Psoas muscle (tissue), 8 donors: ENCODE results near the gene ABCG4. TPM values are rescaled to one million over a fixed set of nuclear protein-coding genes. Genes with fewer than 3 reads are reported as not detected.
A peak's percentile ranks its signal among the peaks of the same experiment; 100 is the strongest.
"Not testable (repeated sequence)": the region's sequence is repeated elsewhere in the genome, so short reads cannot be mapped to it uniquely, and the experiment has no call there.

Source experiments
- ATAC-seq, 4 donors: fragments of 200-7000 bp; cut with Tn5 transposase; one replicate each; pipeline ENCODE4 v1.9.1; 2020; ENCODE audit warnings: moderate library complexity in 3 of 4, mild to moderate bottlenecking in 2 of 4
- DNase-seq, 2 donors: peaks; one replicate each; pipeline ENCODE4 v3.0.0-alpha.2; 2020
- H3K27ac ChIP-seq: fragments of 200-600 bp; one replicate; pipeline ENCODE4 v1.8.0; 2022
- H3K27me3 ChIP-seq, 3 donors: fragments of 200-600 bp in 1 of 3; one replicate each; pipeline versions ENCODE4 v1.6.1 to v1.8.0; 2013 to 2022; ENCODE audit warnings: low read length in 2 of 3, mild to moderate bottlenecking in 2 of 3, moderate library complexity in 1 of 3; ENCODE audit not compliant: insufficient read depth in 3 of 3
- H3K36me3 ChIP-seq, 2 donors: fragments of 200-600 bp in 1 of 2; one replicate each; pipeline versions ENCODE4 v1.6.1 to v1.8.0; 2013 to 2022; ENCODE audit warnings: low read depth in 1 of 2, mild to moderate bottlenecking in 1 of 2, moderate library complexity in 1 of 2; ENCODE audit not compliant: insufficient read depth in 1 of 2
- H3K4me1 ChIP-seq: fragments of 200-600 bp; one replicate; pipeline ENCODE4 v1.8.0; 2022
- H3K4me3 ChIP-seq: fragments of 200-600 bp; one replicate; pipeline ENCODE4 v1.8.0; 2022; ENCODE audit warnings: mild to moderate bottlenecking
- H3K9me3 ChIP-seq: fragments of 200-600 bp; one replicate; pipeline ENCODE4 v1.8.0; 2022
- WGBS, 3 donors: extraction: QIAGEN DNeasy Blood & Tissue Kit; methylation state at CpG; one replicate each; pipeline versions ENCODE4 v1.1.6 to v1.1.7; 2013; 5-methylcytosine and 5-hydroxymethylcytosine counted together
- intact Hi-C, 2 donors: fragments of 100-400 bp; cut with DNase I; formaldehyde crosslinking; loops; one replicate each; pipeline versions ENCODE4 v1.11.0 to v1.14.2; 2022
- polyA plus RNA-seq, 3 donors: library from polyadenylated mRNA; stranded (reverse); fragments of 200-250 nt; gene quantifications; one replicate each; pipeline ENCODE4 v1.2.3, GENCODE V29; 2013
- total RNA-seq, 4 donors: library from RNA; stranded (reverse); fragmentation: NEBNext Ultra II Directional in 2 of 4; extraction: Animal tissue kit (Norgen Biotek cat#: 25700) in 2 of 4; gene quantifications; one replicate each; pipeline versions ENCODE4 v1.2.1 to v1.2.4, GENCODE V29; 2021 to 2023
- TF ChIP-seq, protein P1 (sequence below): fragments of 200-600 bp; IDR thresholded peaks from one replicate; pipeline ENCODE4 v1.8.0; 2022; ENCODE audit warnings: antibody characterized with exemption
- donor health status: healthy with polysubstance abuse.
- donor health status: DM: no; HTN: no; CAD: no; lungs with moderate emphysema.
- donor health status: Bipolar disorder and iron deficiency.
- donor health status: healthy.
- donor health status: DM: yes; HTN: yes; CAD: no.
- donor health status: DM: no; HTN: no; CAD: no.
- donor health status: DM: no; HTN: no; CAD: no.
- donor health status: DM: yes; HTN: yes; CAD: no.

Gene ABCG4
- total and polyA plus RNA-seq, 7 donors: 0.03 to 0.38 (median 0.17) TPM; not detected in 1

DNA sequence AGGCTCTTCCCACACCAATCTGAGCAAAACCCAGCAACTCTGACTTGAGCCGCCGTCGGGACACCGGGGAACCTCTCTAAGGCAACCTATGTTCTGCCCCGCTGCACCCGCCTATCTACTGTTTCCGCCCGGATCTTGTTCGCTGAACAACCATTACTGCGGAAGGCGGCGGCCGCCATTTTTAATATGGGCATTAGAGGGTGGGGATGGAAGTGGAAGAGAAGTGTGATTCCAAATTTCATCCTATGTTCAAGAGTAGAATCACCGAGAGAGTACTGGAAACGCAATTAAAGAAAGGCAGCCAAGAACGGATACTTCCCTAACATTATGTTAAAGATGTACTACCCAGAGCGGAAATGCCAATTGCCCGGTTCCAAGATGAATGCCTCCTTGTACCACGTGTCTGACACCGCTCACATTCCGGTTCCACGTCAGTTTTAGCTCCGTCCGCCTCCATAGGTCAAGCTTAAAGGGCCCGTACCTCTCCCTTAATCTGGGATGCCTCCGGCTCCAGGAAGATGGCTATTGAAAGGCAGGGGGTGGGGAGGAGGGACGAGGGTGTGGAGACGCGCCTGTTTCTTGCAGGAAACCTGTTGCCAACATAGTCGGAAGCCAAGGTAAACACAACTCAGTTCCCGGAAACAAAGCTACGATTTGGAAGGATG is 47.0 kb upstream of the ABCG4 start, which contains the start of gene DPAGT1:
TSS of gene DPAGT1 (minus strand) at position 95 of the 665 bp plus-strand sequence. CDS start 198 bp downstream, outside the sequence.
- 0 to 1% (median 0%) methylated on average over 32 of the region's 32 CpGs for WGBS, 3 donors
- intact Hi-C loops: loop anchor here in 1 of 2 donors (5.0 kb wide), 1 partner anchor 95 kb away; no protein-coding TSS in a partner anchor

DNA sequence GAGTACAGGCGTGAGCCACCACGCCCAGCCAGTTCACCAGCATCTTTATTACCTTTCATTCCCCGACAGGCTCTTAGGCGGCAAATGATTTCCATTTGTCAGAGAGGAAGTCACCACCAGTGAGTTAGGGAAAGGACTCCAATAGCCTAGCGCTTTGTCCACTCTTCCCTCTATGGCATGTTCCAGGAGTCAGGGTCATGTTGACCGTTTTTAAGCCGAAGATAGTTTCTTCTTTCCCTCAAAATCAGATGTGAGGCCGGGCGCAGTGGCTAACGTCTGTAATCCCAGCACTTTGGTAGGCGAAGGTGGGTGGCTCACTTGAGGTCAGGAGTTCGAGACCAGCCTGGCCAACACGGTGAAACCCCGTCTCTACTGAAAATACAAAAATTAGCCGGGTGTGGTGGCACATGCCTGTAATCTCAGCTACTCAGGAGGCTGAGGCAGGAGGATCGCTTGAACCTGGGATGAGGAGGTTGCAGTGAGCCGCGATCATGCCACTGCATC is 45.6 kb upstream of the ABCG4 start:
- intact Hi-C loops: loop anchor here in 1 of 2 donors (5.0 kb wide), 1 partner anchor 94 kb away; no protein-coding TSS in a partner anchor

More for the DNA sequence above, 47.0 kb upstream of the ABCG4 start, which contains the start of gene DPAGT1:
- peak; percentile 95 to 96 (median 96) for ATAC-seq
- Histone ChIP-seq H3K36me3 (peaks cover 4 to 27% of the 10 kb centered on the region in 2 donors), H3K27ac (peak within 1 kb of the TSS; percentile 90), H3K9me3 (no peaks in the 10 kb centered on the region), H3K4me3 (peak within 1 kb of the TSS; percentile 97), H3K4me1 (peaks cover 31% of the 10 kb centered on the region), H3K27me3 (no peaks in the 10 kb centered on the region)
- peak; percentile 84 to 90 for DNase-seq
- TF ChIP-seq, protein P1, sequence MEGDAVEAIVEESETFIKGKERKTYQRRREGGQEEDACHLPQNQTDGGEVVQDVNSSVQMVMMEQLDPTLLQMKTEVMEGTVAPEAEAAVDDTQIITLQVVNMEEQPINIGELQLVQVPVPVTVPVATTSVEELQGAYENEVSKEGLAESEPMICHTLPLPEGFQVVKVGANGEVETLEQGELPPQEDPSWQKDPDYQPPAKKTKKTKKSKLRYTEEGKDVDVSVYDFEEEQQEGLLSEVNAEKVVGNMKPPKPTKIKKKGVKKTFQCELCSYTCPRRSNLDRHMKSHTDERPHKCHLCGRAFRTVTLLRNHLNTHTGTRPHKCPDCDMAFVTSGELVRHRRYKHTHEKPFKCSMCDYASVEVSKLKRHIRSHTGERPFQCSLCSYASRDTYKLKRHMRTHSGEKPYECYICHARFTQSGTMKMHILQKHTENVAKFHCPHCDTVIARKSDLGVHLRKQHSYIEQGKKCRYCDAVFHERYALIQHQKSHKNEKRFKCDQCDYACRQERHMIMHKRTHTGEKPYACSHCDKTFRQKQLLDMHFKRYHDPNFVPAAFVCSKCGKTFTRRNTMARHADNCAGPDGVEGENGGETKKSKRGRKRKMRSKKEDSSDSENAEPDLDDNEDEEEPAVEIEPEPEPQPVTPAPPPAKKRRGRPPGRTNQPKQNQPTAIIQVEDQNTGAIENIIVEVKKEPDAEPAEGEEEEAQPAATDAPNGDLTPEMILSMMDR: no peak

DNA sequence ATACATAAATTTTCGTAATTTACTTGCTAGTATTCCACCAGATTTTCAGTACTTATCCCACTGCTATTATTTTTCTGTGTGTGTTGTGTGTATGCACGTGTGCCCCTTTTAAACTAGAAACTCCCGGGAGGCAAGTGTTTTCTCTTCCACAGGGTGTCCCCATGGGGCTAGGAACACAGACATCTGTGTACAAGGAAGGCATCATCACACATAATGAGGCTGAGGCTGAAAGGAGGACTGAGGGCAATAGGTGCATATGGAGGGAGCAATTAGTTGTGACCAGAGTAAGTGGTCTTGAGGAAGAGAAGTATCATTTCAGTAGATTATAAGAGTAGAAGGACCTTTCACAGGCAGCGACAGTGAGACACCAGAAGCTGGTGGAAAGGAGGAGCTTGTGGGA is 45.1 kb upstream of the ABCG4 start:
- WGBS, 3 donors: 53 to 59% (median 57%) methylated on average over 4 of the region's 4 CpGs
- no peaks in the 10 kb centered on the region for H3K9me3 ChIP-seq
- ATAC-seq (no peak), DNase-seq (no peak)
- TF ChIP-seq, protein P1: no peak
- intact Hi-C loops: loop anchor here in 1 of 2 donors (5.0 kb wide), 1 partner anchor 94 kb away; no protein-coding TSS in a partner anchor
- no peaks in the 10 kb centered on the region for H3K27me3 ChIP-seq
- H3K4me1 ChIP-seq: peaks cover 38% of the 10 kb centered on the region
- H3K27ac ChIP-seq: no peak overlapping the region
- H3K4me3 ChIP-seq: no peak overlapping the region
- H3K36me3 ChIP-seq: peaks cover 0 to 8% of the 10 kb centered on the region in 2 donors

More for the DNA sequence above, 45.6 kb upstream of the ABCG4 start:
- not testable (repeated sequence) for H3K9me3 ChIP-seq, DNase-seq, ATAC-seq, H3K27me3 ChIP-seq
- H3K36me3 ChIP-seq: peaks cover 0 to 13% of the 10 kb centered on the region in 2 donors
- H3K4me1 ChIP-seq: peaks cover 32% of the 10 kb centered on the region
- H3K4me3 ChIP-seq: peak overlapping the region; percentile 97
- peak overlapping the region; percentile 90 for H3K27ac ChIP-seq
- 79 to 80% (median 80%) methylated on average over 18 of the region's 18 CpGs for WGBS, 3 donors

DNA sequence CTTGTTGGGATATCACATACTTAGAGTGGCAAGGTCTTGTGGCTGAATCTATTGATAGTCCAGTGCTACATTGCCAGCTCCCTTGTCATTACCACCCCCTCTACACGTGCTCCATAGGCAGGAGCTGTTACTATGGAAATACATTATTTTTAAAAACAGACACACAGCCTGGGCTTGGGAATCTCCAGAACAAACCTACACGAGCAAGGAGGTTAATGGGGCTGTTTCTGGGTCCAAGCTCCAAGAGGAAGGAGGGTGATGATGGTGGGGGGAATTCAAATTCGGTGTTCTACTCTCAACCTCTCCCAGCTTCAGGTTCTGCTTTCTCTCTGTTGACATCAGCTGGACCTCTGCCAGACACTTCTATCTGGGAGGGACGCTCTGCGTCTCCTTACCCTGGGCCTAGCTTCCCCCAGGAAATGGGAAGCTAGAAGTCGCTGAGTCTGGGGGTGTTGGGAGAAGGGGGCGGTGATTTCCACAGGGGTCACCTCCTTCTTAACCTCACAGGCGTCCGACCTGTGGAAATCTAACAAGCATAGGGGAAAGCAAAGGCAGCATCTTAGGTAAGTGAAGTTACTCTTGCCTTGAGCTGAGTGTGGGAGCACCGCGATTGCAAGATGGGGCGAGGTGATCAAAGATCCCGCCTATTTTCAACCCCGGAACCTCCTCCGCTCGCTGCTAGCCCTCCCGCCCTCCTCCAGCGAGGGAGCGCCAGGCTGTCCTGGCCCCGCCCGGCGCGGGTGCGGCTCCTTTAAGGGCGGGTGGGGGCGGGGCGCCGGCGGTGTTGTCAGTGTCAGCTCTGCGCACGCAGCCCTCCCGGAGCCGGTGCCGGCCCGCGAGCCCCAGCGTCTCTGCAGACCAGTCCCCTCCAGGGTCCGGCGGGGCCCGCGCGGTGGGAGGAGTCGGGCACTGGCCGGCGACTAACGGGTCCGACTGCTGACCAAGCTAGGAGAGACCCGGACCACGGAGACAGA is 42.0 kb upstream of the ABCG4 start, which contains the start of gene C2CD2L:
TSS of gene C2CD2L (plus strand) at position 781 of the 974 bp plus-strand sequence. CDS start 398 bp downstream, outside the sequence.
- TF ChIP-seq, protein P1: no peak
- ATAC-seq (peak; percentile 95 to 96 (median 96)), DNase-seq (peak; percentile 92 to 95)
- Histone ChIP-seq H3K27me3 (no peaks in the 10 kb centered on the region), H3K4me3 (peak within 1 kb of the TSS; percentile 100), H3K27ac (peak within 1 kb of the TSS; percentile 80), H3K36me3 (peaks cover 0 to 16% of the 10 kb centered on the region in 2 donors), H3K9me3 (no peaks in the 10 kb centered on the region), H3K4me1 (peaks cover 30% of the 10 kb centered on the region)
- intact Hi-C loops: no loop called here
- WGBS, 3 donors: 1% methylated on average over 32 to 49 of the region's 49 CpGs
